GM21447 (cell line): Measurements from ENCODE around the gene LRGUK.
"Not testable (repeated sequence)": the region's sequence is repeated elsewhere in the genome, so short reads cannot be mapped to it uniquely, and the experiment has no call there.

Experiments
- ATAC-seq: cut with Tn5 transposase; IDR thresholded peaks from one replicate; pipeline ENCODE4 v1.9.1; 2021; ENCODE audit not compliant: unreplicated experiment

LRGUK gene

GRCh38 chr7:134186027-134186426, 58.9 kb downstream of the LRGUK start:
- ATAC-seq = no peak

- ATAC-seq = no peak
Observed at GRCh38 chr7:134186801-134187200, 59.7 kb downstream of the LRGUK start.

- ATAC-seq = no peak
Observed at GRCh38 chr7:134187893-134188292, 60.8 kb downstream of the LRGUK start.

GRCh38 chr7:134188311-134188710, 61.2 kb downstream of the LRGUK start:
- no peak for ATAC-seq

- no peak for ATAC-seq
Observed at GRCh38 chr7:134189559-134189958, 62.4 kb downstream of the LRGUK start.

- no peak for ATAC-seq
Observed at GRCh38 chr7:134191876-134192275, 64.7 kb downstream of the LRGUK start.

GRCh38 chr7:134193240-134193639, 66.1 kb downstream of the LRGUK start:
- no peak for ATAC-seq

GRCh38 chr7:134195252-134195651, 68.1 kb downstream of the LRGUK start:
- ATAC-seq = no peak

GRCh38 chr7:134196439-134196838, 69.3 kb downstream of the LRGUK start:
- ATAC-seq = no peak

- no peak for ATAC-seq
Observed at GRCh38 chr7:134197345-134197744, 70.2 kb downstream of the LRGUK start.

- ATAC-seq = no peak
Observed at GRCh38 chr7:134200970-134201369, 73.8 kb downstream of the LRGUK start.

- ATAC-seq = no peak
Observed at GRCh38 chr7:134201569-134202261, 74.6 kb downstream of the LRGUK start.

GRCh38 chr7:134203186-134203889, 76.2 kb downstream of the LRGUK start:
- no peak for ATAC-seq

- ATAC-seq = no peak
Observed at GRCh38 chr7:134209322-134210015, 82.3 kb downstream of the LRGUK start.

GRCh38 chr7:134210227-134210626, 83.1 kb downstream of the LRGUK start:
- no peak for ATAC-seq

GRCh38 chr7:134210976-134211663, 84.0 kb downstream of the LRGUK start:
- ATAC-seq = no peak

- ATAC-seq = no peak
Observed at GRCh38 chr7:134211817-134212216, 84.7 kb downstream of the LRGUK start.

GRCh38 chr7:134212576-134213546, 85.7 kb downstream of the LRGUK start:
- ATAC-seq = no peak

GRCh38 chr7:134220236-134220635, 93.1 kb downstream of the LRGUK start:
- no peak for ATAC-seq

GRCh38 chr7:134231296-134231695, 104.2 kb downstream of the LRGUK start:
- ATAC-seq = not testable (repeated sequence)
